Esophagus squamous epithelium (tissue), 5 donors: Measurements from ENCODE around the gene PRKD1. TPM values are rescaled to one million over a fixed set of nuclear protein-coding genes. Genes with fewer than 3 reads are reported as not detected.

Source experiments
- DNase-seq: peaks from one replicate; lab custom pipeline; 2025; lab: John Stamatoyannopoulos, UW
- H3K27ac ChIP-seq, 4 donors: fragments of 200-600 bp; sonication (generic); one replicate each; pipeline ENCODE4 v1.5.1; 2016 to 2019; ENCODE audit warnings: mild to moderate bottlenecking in 1 of 4
- H3K27me3 ChIP-seq, 4 donors: fragments of 200-600 bp; sonication (generic); 1 replicate in 3 of 4; 2 replicates in 1 of 4; pipeline versions ENCODE4 v1.5.1 to v1.6.0; 2017 to 2021; ENCODE audit warnings: antibody characterized with exemption in 1 of 4
- H3K36me3 ChIP-seq, 3 donors: fragments of 200-600 bp; sonication (generic); one replicate each; pipeline ENCODE4 v1.5.1; 2016 to 2019
- H3K4me1 ChIP-seq, 3 donors: fragments of 200-600 bp; sonication (generic); one replicate each; pipeline ENCODE4 v1.5.1; 2017 to 2019
- H3K4me3 ChIP-seq, 4 donors: fragments of 200-600 bp; sonication (generic); 1 replicate in 3 of 4; 2 replicates in 1 of 4; pipeline ENCODE4 v1.5.1; 2016 to 2019; ENCODE audit warnings: mild to moderate bottlenecking in 2 of 4, moderate library complexity in 1 of 4
- H3K9me3 ChIP-seq, 3 donors: fragments of 200-600 bp; sonication (generic); one replicate each; pipeline ENCODE4 v1.5.1; 2016 to 2019
- CTCF ChIP-seq, 6 experiments: fragments of 450-650 bp in 4 of 6; fragments of 200-600 bp in 2 of 6; sonication (generic) in 2 of 6; IDR thresholded peaks; one replicate each; pipeline ENCODE4 v1.5.1; 2016 to 2019; ENCODE audit warnings: antibody characterized with exemption in 6 of 6, mild to moderate bottlenecking in 4 of 6, moderate library complexity in 4 of 6
- POLR2A ChIP-seq, 4 donors: fragments of 450-650 bp; IDR thresholded peaks; one replicate each; pipeline ENCODE4 v1.6.1; 2017; ENCODE audit warnings: antibody characterized with exemption in 4 of 4, mild to moderate bottlenecking in 4 of 4, moderate library complexity in 3 of 4
- WGBS, 2 donors: methylation state at CpG; one replicate each; pipeline ENCODE4 v1.1.5; 2018; 5-methylcytosine and 5-hydroxymethylcytosine counted together
- intact Hi-C: fragments of 100-400 bp; cut with DNase I; formaldehyde crosslinking; loops from one replicate; pipeline ENCODE4 v1.15.0; 2022
- total RNA-seq, 4 donors: library from RNA; depleted of rRNA; stranded (reverse); fragments of >200 nt; gene quantifications; one replicate each; pipeline ENCODE4 v1.1.0, GENCODE V29; 2016
- donor health status: DM: yes; HTN: yes; CAD: no.

PRKD1 gene
- total RNA-seq, 4 donors from 2014 or later, result 0.30 to 10.7 (median 2.2) TPM

DNA sequence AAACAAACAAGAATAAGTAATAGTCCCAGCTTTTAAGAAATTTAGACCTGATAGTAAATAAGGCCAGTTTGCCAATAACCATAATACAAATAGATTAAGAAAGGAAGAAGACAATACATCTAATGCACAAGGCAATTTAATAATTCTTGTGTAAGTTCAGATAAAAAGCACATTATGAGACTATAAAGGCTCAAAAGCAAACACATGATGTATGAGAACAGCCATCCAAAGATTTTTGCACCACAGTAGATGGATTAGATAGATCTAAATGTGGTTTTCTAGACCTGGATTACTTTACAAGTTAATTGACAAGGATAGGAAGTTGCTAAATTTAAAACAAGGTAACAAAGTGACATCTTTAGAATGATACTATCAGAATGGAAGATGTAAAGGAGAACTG, 125.4 kb downstream of the PRKD1 start:
- no peak for DNase-seq
- H3K36me3 ChIP-seq, result no peaks in the 10 kb centered on the region
- no peak overlapping the region for H3K4me3 ChIP-seq

GRCh38 chr14:29800961-29801360, 126.7 kb downstream of the PRKD1 start:
- no peaks in the 10 kb centered on the region for H3K9me3 ChIP-seq
- H3K27ac ChIP-seq, result no peak overlapping the region
- TF ChIP-seq CTCF (IDR thresholded peaks at IDR 0.05), result no peak
- TF ChIP-seq POLR2A (IDR thresholded peaks at IDR 0.05), result no peak
- H3K36me3 ChIP-seq, result no peaks in the 10 kb centered on the region
- DNase-seq, result no peak
- H3K27me3 ChIP-seq, result no peaks in the 10 kb centered on the region
- peaks cover 0 to 7% (median 0%) of the 10 kb centered on the region in 3 donors for H3K4me1 ChIP-seq
- no peak overlapping the region for H3K4me3 ChIP-seq
- intact Hi-C loops, result no loop called here

More for the DNA sequence above, 125.4 kb downstream of the PRKD1 start:
- no peaks in the 10 kb centered on the region for H3K27me3 ChIP-seq
- H3K4me1 ChIP-seq, result peaks cover 0 to 8% (median 0%) of the 10 kb centered on the region in 3 donors
- H3K27ac ChIP-seq, result no peak overlapping the region
- H3K9me3 ChIP-seq, result no peaks in the 10 kb centered on the region
- intact Hi-C loops, result no loop called here
- no peak for TF ChIP-seq POLR2A (IDR thresholded peaks at IDR 0.05)
- TF ChIP-seq CTCF (IDR thresholded peaks at IDR 0.05), result no peak

DNA sequence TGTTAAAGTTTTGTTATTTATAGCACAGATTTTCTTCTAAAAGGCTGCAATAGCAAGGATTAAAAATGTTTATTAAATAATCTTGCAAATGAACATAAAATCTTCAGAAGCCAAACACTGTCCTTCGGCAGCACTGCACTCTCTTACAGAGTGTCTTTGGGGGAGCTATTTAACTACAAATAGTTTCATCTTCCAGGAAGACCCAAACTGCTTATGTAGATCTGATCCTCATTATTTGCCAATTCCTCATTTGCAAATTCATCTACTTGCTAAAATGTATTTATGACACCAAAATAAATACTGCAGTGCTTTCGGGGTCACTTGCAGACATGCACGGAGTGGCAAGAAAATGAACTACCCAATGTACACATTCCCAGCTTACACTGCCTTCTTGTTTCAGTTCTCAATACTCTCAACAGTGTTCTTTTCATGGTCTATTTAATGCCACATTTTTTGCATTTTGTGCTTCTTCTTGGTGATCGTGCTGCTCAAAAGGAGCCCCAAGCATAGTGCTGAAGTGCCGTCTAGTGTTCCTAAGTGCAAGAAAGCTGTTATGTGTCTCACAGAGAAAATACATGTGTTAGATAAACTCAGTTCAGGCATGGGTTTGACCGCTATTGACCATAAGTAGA, 128.1 kb downstream of the PRKD1 start:
- H3K9me3 ChIP-seq, result no peaks in the 10 kb centered on the region
- H3K4me1 ChIP-seq, result no peaks in the 10 kb centered on the region
- H3K4me3 ChIP-seq, result no peak overlapping the region
- no peak overlapping the region for H3K27ac ChIP-seq
- no peak for DNase-seq
- no peaks in the 10 kb centered on the region for H3K36me3 ChIP-seq
- intact Hi-C loops, result no loop called here
- TF ChIP-seq POLR2A (IDR thresholded peaks at IDR 0.05) (no peak), CTCF (IDR thresholded peaks at IDR 0.05) (no peak)
- no peaks in the 10 kb centered on the region for H3K27me3 ChIP-seq
- WGBS, 2 donors, result 58 to 68% methylated on average over 6 of the region's 6 CpGs

- no peaks in the 10 kb centered on the region for H3K36me3 ChIP-seq
- intact Hi-C loops, result no loop called here
- no peak for DNase-seq
- no peaks in the 10 kb centered on the region for H3K4me1 ChIP-seq
- no peaks in the 10 kb centered on the region for H3K27me3 ChIP-seq
- no peaks in the 10 kb centered on the region for H3K9me3 ChIP-seq
- H3K27ac ChIP-seq, result no peak overlapping the region
- 58 to 72% methylated on average over 2 of the region's 2 CpGs for WGBS, 2 donors
- H3K4me3 ChIP-seq, result no peak overlapping the region
- TF ChIP-seq CTCF (IDR thresholded peaks at IDR 0.05) (no peak), POLR2A (IDR thresholded peaks at IDR 0.05) (no peak)
Measured at GRCh38 chr14:29798811-29799210, 128.8 kb downstream of the PRKD1 start.

- Histone ChIP-seq H3K4me3 (no peak overlapping the region), H3K36me3 (no peaks in the 10 kb centered on the region), H3K27ac (no peak overlapping the region), H3K4me1 (no peaks in the 10 kb centered on the region), H3K27me3 (no peaks in the 10 kb centered on the region), H3K9me3 (no peaks in the 10 kb centered on the region)
- no peak for DNase-seq
- no peak for TF ChIP-seq POLR2A (IDR thresholded peaks at IDR 0.05)
- no peak for TF ChIP-seq CTCF (IDR thresholded peaks at IDR 0.05)
- intact Hi-C loops, result no loop called here
- 90 to 92% methylated on average over 2 of the region's 2 CpGs for WGBS, 2 donors
Measured at GRCh38 chr14:29798108-29798663, 129.5 kb downstream of the PRKD1 start.
